CD4-positive, CD25-positive, alpha-beta regulatory T cell (primary cell): Measurements from ENCODE around the gene TLE3. TPM values are rescaled to one million over a fixed set of nuclear protein-coding genes. Genes with fewer than 3 reads are reported as not detected.

ENCODE experiments used
- ATAC-seq, 2 donors: fragments of 150-1000 bp; cut with Tn5 transposase; one replicate each; pipeline ENCODE4 v1.10.0; 2021; ENCODE audit warnings: low read depth in 2 of 2, moderate number of reproducible peaks in 2 of 2, moderate library complexity in 1 of 2
- DNase-seq, 3 donors: peaks; one replicate each; pipeline versions ENCODE4 v3.0.0 to v3.0.0-alpha.2; 2012 to 2022; ENCODE audit warnings: mixed read lengths in 1 of 3
- H3K27ac ChIP-seq: one replicate; pipeline ENCODE4 v1.7.0; 2013; ENCODE audit warnings: mild to moderate bottlenecking, low read length; ENCODE audit not compliant: insufficient read depth, poor library complexity, severe bottlenecking
- H3K27me3 ChIP-seq: one replicate; pipeline ENCODE4 v1.7.0; 2013; ENCODE audit warnings: low read length; ENCODE audit not compliant: control insufficient read depth, insufficient read depth
- H3K36me3 ChIP-seq: one replicate; pipeline ENCODE4 v1.7.0; 2013; ENCODE audit warnings: mild to moderate bottlenecking, low read length, moderate library complexity; ENCODE audit not compliant: control insufficient read depth, insufficient read depth
- H3K4me1 ChIP-seq: 2 replicates; pipeline ENCODE4 v1.7.0; 2013; ENCODE audit warnings: mild to moderate bottlenecking, low read length; ENCODE audit not compliant: insufficient read depth, control insufficient read depth, poor library complexity, severe bottlenecking
- H3K4me3 ChIP-seq: one replicate; pipeline ENCODE4 v1.7.0; 2013; ENCODE audit warnings: low read depth, mild to moderate bottlenecking, low read length, moderate library complexity
- H3K9me3 ChIP-seq, 2 experiments: 1 replicate in 1 of 2; 2 replicates in 1 of 2; pipeline ENCODE4 v1.7.0; 2013; ENCODE audit warnings: low read length in 2 of 2, mild to moderate bottlenecking in 1 of 2, moderate library complexity in 1 of 2; ENCODE audit not compliant: control insufficient read depth in 2 of 2
- H3K27ac Mint-ChIP-seq, 3 donors: one replicate each; pipeline ENCODE4 v1.8.0; 2020 to 2022; ENCODE audit warnings: mild to moderate bottlenecking in 3 of 3, mixed read lengths in 3 of 3, moderate library complexity in 2 of 3
- H3K27me3 Mint-ChIP-seq: one replicate; pipeline ENCODE4 v1.8.0; 2022; ENCODE audit warnings: mild to moderate bottlenecking, mixed read lengths
- H3K36me3 Mint-ChIP-seq: one replicate; pipeline ENCODE4 v1.8.0; 2020; ENCODE audit warnings: mixed read lengths
- H3K4me1 Mint-ChIP-seq, 4 donors: one replicate each; pipeline ENCODE4 v1.8.0; 2020 to 2022; ENCODE audit warnings: mixed read lengths in 4 of 4, mild to moderate bottlenecking in 1 of 4
- H3K4me3 Mint-ChIP-seq, 4 donors: one replicate each; pipeline ENCODE4 v1.8.0; 2020 to 2022; ENCODE audit warnings: mild to moderate bottlenecking in 4 of 4, mixed read lengths in 4 of 4, moderate library complexity in 3 of 4
- H3K9me3 Mint-ChIP-seq, 7 donors: one replicate each; pipeline ENCODE4 v1.8.0; 2020 to 2022; ENCODE audit warnings: mixed read lengths in 7 of 7, mild to moderate bottlenecking in 3 of 7, moderate library complexity in 2 of 7
- polyA plus RNA-seq, 4 donors: library from polyadenylated mRNA; unstranded; fragments of 300-500 nt; fragmentation: Illumina TruSeq; gene quantifications; one replicate each; pipeline ENCODE4 v1.2.3, GENCODE V29; 2021
- total RNA-seq: library from RNA; stranded (reverse); gene quantifications from one replicate; pipeline ENCODE4 v1.2.3, GENCODE V29; 2022

TLE3 gene
- total and polyA plus RNA-seq, 5 donors from 2014 or later, result 8.4 to 115 (median 12.7) TPM

DNA sequence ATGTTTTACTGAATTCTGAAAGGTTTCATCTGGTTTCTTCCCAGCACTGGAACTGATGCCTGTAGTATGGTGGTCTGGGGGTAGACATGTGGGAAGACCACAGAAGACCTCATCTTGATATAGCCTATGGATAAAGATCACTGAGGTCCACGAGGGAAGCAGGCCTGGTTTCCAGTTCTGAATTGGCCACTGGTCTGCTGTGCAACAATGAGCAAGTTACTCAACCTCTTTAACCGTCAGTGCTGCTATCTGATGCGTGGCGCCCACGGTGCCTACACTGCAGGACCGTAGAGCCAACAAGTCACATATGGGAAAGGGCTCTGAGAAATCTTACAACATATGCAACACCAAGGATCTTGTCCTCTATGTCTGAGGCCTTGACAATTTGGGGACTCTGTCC, 13.3 kb downstream of the TLE3 start:
- ATAC-seq, result no peak
- Mint-ChIP-seq H3K9me3 (no peaks in the 10 kb centered on the region), H3K4me1 (peaks cover 21 to 72% (median 57%) of the 10 kb centered on the region in 4 donors), H3K27me3 (no peaks in the 10 kb centered on the region), H3K27ac (no peak overlapping the region), H3K36me3 (peaks cover 62% of the 10 kb centered on the region), H3K4me3 (peak overlapping the region in 1 of 4 donors; percentile 30)
- no peak overlapping the region for H3K4me3 ChIP-seq
- H3K27ac ChIP-seq, result no peak overlapping the region
- H3K36me3 ChIP-seq, result peaks cover 64% of the 10 kb centered on the region
- H3K4me1 ChIP-seq, result peaks cover 14% of the 10 kb centered on the region
- no peaks in the 10 kb centered on the region for H3K9me3 ChIP-seq
- H3K27me3 ChIP-seq, result no peaks in the 10 kb centered on the region
- DNase-seq, result no peak

DNA sequence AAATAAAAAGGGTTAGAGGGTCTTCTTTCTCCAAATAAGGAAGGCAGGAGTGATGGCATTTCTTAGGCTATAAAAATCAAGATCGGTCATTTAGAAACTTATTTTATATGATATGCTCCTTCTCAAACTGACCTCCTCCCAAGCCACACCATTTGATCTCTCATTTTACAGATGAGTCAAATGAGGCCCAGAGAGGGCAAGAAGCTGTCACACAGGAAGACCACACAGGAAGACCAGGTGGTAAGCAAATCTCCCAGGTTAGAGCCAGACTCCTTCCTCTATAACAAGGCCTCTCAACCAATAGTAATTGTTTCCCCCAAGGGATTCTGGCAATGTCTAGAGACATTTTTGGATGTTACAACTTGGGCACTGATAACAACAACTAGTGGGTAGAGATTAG, 13.8 kb downstream of the TLE3 start:
- Mint-ChIP-seq H3K9me3 (no peaks in the 10 kb centered on the region), H3K36me3 (peaks cover 58% of the 10 kb centered on the region), H3K4me1 (peaks cover 21 to 69% (median 53%) of the 10 kb centered on the region in 4 donors), H3K4me3 (peak overlapping the region in 1 of 4 donors; percentile 30), H3K27ac (no peak overlapping the region), H3K27me3 (no peaks in the 10 kb centered on the region)
- Histone ChIP-seq H3K36me3 (peaks cover 58% of the 10 kb centered on the region), H3K4me3 (no peak overlapping the region), H3K4me1 (peaks cover 12% of the 10 kb centered on the region), H3K27me3 (no peaks in the 10 kb centered on the region), H3K9me3 (no peaks in the 10 kb centered on the region), H3K27ac (no peak overlapping the region)
- DNase-seq (peak in 1 of 3 donors; percentile 38), ATAC-seq (no peak)

DNA sequence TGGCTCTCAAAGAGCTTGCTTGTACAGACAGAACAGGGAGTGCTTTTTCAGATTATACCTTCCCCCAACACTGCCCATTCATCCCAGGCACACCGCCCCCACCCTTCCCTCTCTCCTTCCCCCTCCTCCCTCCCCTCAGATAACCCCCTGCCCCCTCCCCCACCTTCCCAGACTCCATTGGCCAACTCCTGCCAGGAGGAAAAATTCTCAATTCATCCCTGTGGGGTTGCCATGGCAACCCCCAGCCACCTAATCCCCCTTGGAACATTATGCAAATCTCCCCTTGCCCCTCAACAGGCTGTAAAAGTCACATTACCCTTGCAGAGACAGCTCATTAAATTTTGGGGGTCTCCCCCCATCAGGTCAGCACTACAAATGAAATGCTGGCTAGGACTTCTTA, 14.3 kb downstream of the TLE3 start:
- no peaks in the 10 kb centered on the region for H3K27me3 Mint-ChIP-seq
- Histone ChIP-seq H3K27me3 (no peaks in the 10 kb centered on the region), H3K4me3 (no peak overlapping the region), H3K27ac (no peak overlapping the region), H3K36me3 (peaks cover 57% of the 10 kb centered on the region), H3K4me1 (peaks cover 12% of the 10 kb centered on the region), H3K9me3 (no peaks in the 10 kb centered on the region)
- H3K4me3 Mint-ChIP-seq, result no peak overlapping the region
- no peak for DNase-seq
- H3K27ac Mint-ChIP-seq, result no peak overlapping the region
- H3K36me3 Mint-ChIP-seq, result peaks cover 57% of the 10 kb centered on the region
- ATAC-seq, result no peak
- no peaks in the 10 kb centered on the region for H3K9me3 Mint-ChIP-seq
- peaks cover 19 to 69% (median 50%) of the 10 kb centered on the region in 4 donors for H3K4me1 Mint-ChIP-seq

DNA sequence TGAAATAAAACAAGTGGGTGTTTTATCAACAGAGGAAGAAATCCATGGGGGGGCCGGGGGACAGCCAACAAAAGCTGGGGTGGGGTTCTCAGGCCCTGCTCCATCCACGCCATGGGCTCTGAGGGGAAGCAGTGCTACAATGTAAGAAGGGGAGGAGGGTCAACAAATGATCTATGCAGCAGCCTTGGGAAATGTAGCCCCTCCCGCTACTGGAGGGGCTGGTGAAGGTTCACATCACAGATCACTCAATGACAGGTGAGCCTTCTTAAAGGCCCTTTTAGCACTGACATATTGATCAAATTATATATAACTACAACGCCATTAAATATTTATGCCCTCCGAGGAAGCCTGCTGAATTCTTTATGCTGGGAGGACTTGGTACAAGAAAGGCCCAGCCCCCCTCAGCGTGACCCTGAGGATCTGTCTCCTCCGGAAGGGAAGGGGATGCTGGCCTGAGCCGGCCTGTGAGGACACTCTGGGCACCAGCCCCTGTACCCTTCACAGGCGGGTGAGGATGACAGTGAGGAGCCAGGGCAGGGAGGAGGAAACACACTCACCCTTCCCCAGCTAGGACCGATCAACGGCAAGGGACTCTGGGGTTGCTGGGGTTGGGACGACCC, 15.3 kb downstream of the TLE3 start:
- DNase-seq (no peak), ATAC-seq (no peak)
- Mint-ChIP-seq H3K4me3 (no peak overlapping the region), H3K4me1 (peaks cover 22 to 70% (median 46%) of the 10 kb centered on the region in 4 donors), H3K36me3 (peaks cover 53% of the 10 kb centered on the region), H3K27ac (no peak overlapping the region), H3K27me3 (no peaks in the 10 kb centered on the region), H3K9me3 (no peaks in the 10 kb centered on the region)
- Histone ChIP-seq H3K4me1 (peaks cover 12% of the 10 kb centered on the region), H3K9me3 (no peaks in the 10 kb centered on the region), H3K4me3 (no peak overlapping the region), H3K27me3 (no peaks in the 10 kb centered on the region), H3K27ac (no peak overlapping the region), H3K36me3 (peaks cover 51% of the 10 kb centered on the region)

DNA sequence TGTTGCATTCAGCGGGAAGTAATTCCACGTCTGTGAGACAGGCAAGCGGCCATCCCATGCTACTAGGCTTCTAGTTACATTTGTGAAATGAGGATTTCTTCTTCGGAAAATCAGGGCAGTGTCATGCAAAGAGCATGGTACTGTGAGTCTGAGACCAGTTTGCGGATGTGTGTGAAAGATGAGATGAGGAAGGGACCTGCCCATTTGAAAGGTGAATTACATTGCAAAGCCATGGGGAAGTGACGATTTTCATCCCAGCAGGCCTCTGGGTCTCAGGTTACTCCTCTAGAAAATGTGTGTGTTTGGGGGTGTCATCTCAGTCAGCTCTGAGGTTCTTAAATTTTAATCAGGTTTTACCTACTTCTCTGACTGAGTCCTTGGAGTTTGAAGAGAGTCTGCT, 16.1 kb downstream of the TLE3 start:
- Histone ChIP-seq H3K4me3 (no peak overlapping the region), H3K36me3 (peaks cover 45% of the 10 kb centered on the region), H3K4me1 (peaks cover 12% of the 10 kb centered on the region), H3K27me3 (no peaks in the 10 kb centered on the region), H3K9me3 (no peaks in the 10 kb centered on the region), H3K27ac (no peak overlapping the region)
- no peak for ATAC-seq
- DNase-seq, result no peak
- Mint-ChIP-seq H3K36me3 (peaks cover 45% of the 10 kb centered on the region), H3K27me3 (no peaks in the 10 kb centered on the region), H3K4me3 (no peak overlapping the region), H3K9me3 (no peaks in the 10 kb centered on the region), H3K4me1 (peaks cover 22 to 66% (median 43%) of the 10 kb centered on the region in 4 donors), H3K27ac (peak overlapping the region in 1 of 3 donors; percentile 49)

DNA sequence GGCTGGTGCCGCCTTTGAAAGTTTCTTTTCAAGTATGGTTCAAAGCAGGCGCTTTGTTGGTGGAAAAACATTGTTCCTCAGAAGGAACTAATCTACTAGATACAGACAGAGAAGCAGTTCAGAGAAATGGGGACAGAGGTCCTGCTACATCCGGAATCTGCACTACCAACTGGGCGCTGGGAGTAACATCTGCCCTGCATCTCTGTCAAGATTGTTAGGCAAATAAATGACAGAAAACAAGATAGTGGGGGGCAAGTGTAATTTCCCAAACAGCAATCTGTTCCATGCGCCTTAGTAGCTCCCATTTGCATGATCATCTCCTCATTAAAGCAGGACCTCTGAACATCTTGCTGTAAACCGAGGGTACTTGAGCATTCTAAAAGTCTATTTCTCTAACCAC, 17.4 kb downstream of the TLE3 start:
- no peaks in the 10 kb centered on the region for H3K9me3 Mint-ChIP-seq
- no peak for DNase-seq
- H3K4me3 Mint-ChIP-seq, result no peak overlapping the region
- H3K36me3 Mint-ChIP-seq, result peaks cover 45% of the 10 kb centered on the region
- no peaks in the 10 kb centered on the region for H3K27me3 ChIP-seq
- H3K9me3 ChIP-seq, result no peaks in the 10 kb centered on the region
- H3K4me1 ChIP-seq, result peaks cover 12% of the 10 kb centered on the region
- peaks cover 27 to 60% (median 41%) of the 10 kb centered on the region in 4 donors for H3K4me1 Mint-ChIP-seq
- H3K4me3 ChIP-seq, result no peak overlapping the region
- peaks cover 49% of the 10 kb centered on the region for H3K36me3 ChIP-seq
- peak overlapping the region in 2 of 3 donors; percentile 26 to 78 for H3K27ac Mint-ChIP-seq
- H3K27ac ChIP-seq, result no peak overlapping the region
- H3K27me3 Mint-ChIP-seq, result no peaks in the 10 kb centered on the region
- no peak for ATAC-seq

DNA sequence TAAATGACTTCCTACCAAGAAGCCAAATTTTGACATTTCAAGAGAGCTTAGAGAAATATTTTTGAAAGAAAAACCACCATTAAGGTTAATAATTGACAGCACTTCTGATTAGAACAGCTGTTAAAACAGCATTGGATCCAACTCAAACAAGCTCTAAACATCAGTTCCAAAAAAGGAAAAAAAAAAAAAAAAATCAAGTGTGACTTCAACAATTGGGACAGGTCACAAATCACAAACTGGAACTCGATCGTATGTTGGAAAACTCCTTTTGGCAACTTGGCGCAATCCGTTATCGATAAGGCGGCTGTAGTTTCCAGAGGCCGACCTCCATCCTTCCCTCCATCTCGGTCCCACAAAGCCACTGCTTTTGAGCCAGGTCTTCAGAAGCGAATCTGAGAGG, 17.8 kb downstream of the TLE3 start:
- no peak for ATAC-seq

More for the DNA sequence above, 17.8 kb downstream of the TLE3 start:
- no peaks in the 10 kb centered on the region for H3K9me3 ChIP-seq
- Mint-ChIP-seq H3K36me3 (peaks cover 45% of the 10 kb centered on the region), H3K9me3 (no peaks in the 10 kb centered on the region), H3K27ac (peak overlapping the region in 1 of 3 donors; percentile 26), H3K4me1 (peaks cover 22 to 55% (median 38%) of the 10 kb centered on the region in 4 donors), H3K27me3 (no peaks in the 10 kb centered on the region), H3K4me3 (no peak overlapping the region)
- H3K36me3 ChIP-seq, result peaks cover 50% of the 10 kb centered on the region
- H3K4me3 ChIP-seq, result no peak overlapping the region
- H3K27me3 ChIP-seq, result no peaks in the 10 kb centered on the region
- peaks cover 12% of the 10 kb centered on the region for H3K4me1 ChIP-seq
- DNase-seq, result no peak
- H3K27ac ChIP-seq, result no peak overlapping the region
